ENCODE data around the gene IRF2BP2. TPM values are rescaled to one million over a fixed set of nuclear protein-coding genes. Genes with fewer than 3 reads are reported as not detected.

The IRF2BP2 gene
- total and polyA plus RNA-seq, 2 experiments from 2014 or later, result 68.2 to 135 TPM

GRCh38 chr1:234621127-234621468, 11.1 kb upstream of the IRF2BP2 start:
- Histone ChIP-seq H2AFZ (no peak overlapping the region), H3K27me3 (no peaks in the 10 kb centered on the region), H3K36me3 (replicated peaks; ENCODE audit: insufficient read depth, low read depth) (no peaks in the 10 kb centered on the region), H3K79me2 (no peaks in the 10 kb centered on the region), H4K20me1 (ENCODE audit: insufficient read depth, poor library complexity, severe bottlenecking) (no peaks in the 10 kb centered on the region), H3K4me3 (no peak overlapping the region), H3K4me2 (no peak overlapping the region), H3K9me3 (ENCODE audit: low read depth) (no peaks in the 10 kb centered on the region), H3K4me1 (ENCODE audit: insufficient read depth) (peaks cover 84% of the 10 kb centered on the region), H3K27ac (peak overlapping the region; percentile 92), H3K9me2 (replicated peaks; ENCODE audit: insufficient read depth) (no peaks in the 10 kb centered on the region)
- DNase-seq (ENCODE audit: low spot score), result no peak
- no peak for TF ChIP-seq EZH2phosphoT487 (IDR thresholded peaks at IDR 0.05; ENCODE audit: low read depth, severe bottlenecking, unreplicated experiment)
- TF ChIP-seq CTCF (IDR thresholded peaks at IDR 0.05; ENCODE audit: poor library complexity), result no peak
- TF ChIP-seq EZH2 (IDR thresholded peaks at IDR 0.05; ENCODE audit: borderline replicate concordance), result no peak
- WGBS (ENCODE audit: low lambda C conversion rate, missing lambda C conversion rate), result 78% methylated on average over 3 of the region's 3 CpGs

- Histone ChIP-seq H4K20me1 (ENCODE audit: insufficient read depth, poor library complexity, severe bottlenecking) (no peaks in the 10 kb centered on the region), H3K27me3 (no peaks in the 10 kb centered on the region), H3K9me3 (ENCODE audit: low read depth) (no peaks in the 10 kb centered on the region), H3K9me2 (replicated peaks; ENCODE audit: insufficient read depth) (no peaks in the 10 kb centered on the region), H3K79me2 (no peaks in the 10 kb centered on the region), H3K4me2 (peak overlapping the region; percentile 57), H2AFZ (no peak overlapping the region), H3K27ac (peak overlapping the region; percentile 92), H3K36me3 (replicated peaks; ENCODE audit: insufficient read depth, low read depth) (no peaks in the 10 kb centered on the region), H3K4me3 (no peak overlapping the region), H3K4me1 (ENCODE audit: insufficient read depth) (peaks cover 85% of the 10 kb centered on the region)
- no peak for DNase-seq (ENCODE audit: low spot score)
- 76% methylated on average over 6 of the region's 6 CpGs for WGBS (ENCODE audit: low lambda C conversion rate, missing lambda C conversion rate)
- TF ChIP-seq EZH2 (IDR thresholded peaks at IDR 0.05; ENCODE audit: borderline replicate concordance), result no peak
- TF ChIP-seq CTCF (IDR thresholded peaks at IDR 0.05; ENCODE audit: poor library complexity), result peak; percentile 14
- TF ChIP-seq EZH2phosphoT487 (IDR thresholded peaks at IDR 0.05; ENCODE audit: low read depth, severe bottlenecking, unreplicated experiment), result no peak
Measured at GRCh38 chr1:234620272-234621126, 10.5 kb upstream of the IRF2BP2 start.

DNA sequence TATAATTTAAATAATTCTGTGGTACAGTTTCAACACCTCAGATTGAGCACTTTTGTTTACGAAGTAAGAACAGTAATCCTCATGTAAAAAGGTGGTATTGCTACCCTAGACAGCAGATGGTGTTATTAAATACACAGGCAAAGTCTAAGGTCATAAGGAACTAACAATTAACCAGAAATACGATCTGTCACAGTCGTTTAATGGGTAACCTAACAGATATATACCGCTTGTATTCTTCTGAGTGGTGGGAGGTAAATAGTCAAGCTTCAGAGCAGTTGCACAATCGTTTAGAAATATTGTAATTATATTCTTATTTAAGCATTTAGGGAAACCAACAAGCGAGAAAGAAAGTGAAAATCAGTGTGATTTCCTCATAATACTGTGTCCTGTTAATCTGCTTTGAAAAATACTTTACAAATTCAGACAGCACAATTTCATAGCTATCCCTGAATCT, 9.8 kb upstream of the IRF2BP2 start:
- no peak for DNase-seq (ENCODE audit: low spot score)
- Histone ChIP-seq H3K27me3 (no peaks in the 10 kb centered on the region), H3K4me3 (no peak overlapping the region), H3K27ac (peak overlapping the region; percentile 92), H3K79me2 (no peaks in the 10 kb centered on the region), H2AFZ (no peak overlapping the region), H3K9me2 (replicated peaks; ENCODE audit: insufficient read depth) (no peaks in the 10 kb centered on the region), H3K9me3 (ENCODE audit: low read depth) (no peaks in the 10 kb centered on the region), H3K4me2 (peak overlapping the region; percentile 57), H3K4me1 (ENCODE audit: insufficient read depth) (peaks cover 85% of the 10 kb centered on the region), H4K20me1 (ENCODE audit: insufficient read depth, poor library complexity, severe bottlenecking) (no peaks in the 10 kb centered on the region), H3K36me3 (replicated peaks; ENCODE audit: insufficient read depth, low read depth) (no peaks in the 10 kb centered on the region)
- 25% methylated on average over 6 of the region's 6 CpGs for WGBS (ENCODE audit: low lambda C conversion rate, missing lambda C conversion rate)
- TF ChIP-seq EZH2 (IDR thresholded peaks at IDR 0.05; ENCODE audit: borderline replicate concordance) (no peak), CTCF (IDR thresholded peaks at IDR 0.05; ENCODE audit: poor library complexity) (no peak), EZH2phosphoT487 (IDR thresholded peaks at IDR 0.05; ENCODE audit: low read depth, severe bottlenecking, unreplicated experiment) (no peak)
